ENCODE results near the gene IL17B.

The IL17B gene

GRCh38 chr5:149414405-149415065 is 35.4 kb upstream of the IL17B start:
- peak; percentile 68 for DNase-seq (ENCODE audit: low spot score)

- DNase-seq (ENCODE audit: low spot score): no peak
These were observed 34.6 kb upstream of the IL17B start for GRCh38 chr5:149413477-149414210.

GRCh38 chr5:149412783-149413476 is 33.8 kb upstream of the IL17B start:
- no peak for DNase-seq (ENCODE audit: low spot score)

DNA sequence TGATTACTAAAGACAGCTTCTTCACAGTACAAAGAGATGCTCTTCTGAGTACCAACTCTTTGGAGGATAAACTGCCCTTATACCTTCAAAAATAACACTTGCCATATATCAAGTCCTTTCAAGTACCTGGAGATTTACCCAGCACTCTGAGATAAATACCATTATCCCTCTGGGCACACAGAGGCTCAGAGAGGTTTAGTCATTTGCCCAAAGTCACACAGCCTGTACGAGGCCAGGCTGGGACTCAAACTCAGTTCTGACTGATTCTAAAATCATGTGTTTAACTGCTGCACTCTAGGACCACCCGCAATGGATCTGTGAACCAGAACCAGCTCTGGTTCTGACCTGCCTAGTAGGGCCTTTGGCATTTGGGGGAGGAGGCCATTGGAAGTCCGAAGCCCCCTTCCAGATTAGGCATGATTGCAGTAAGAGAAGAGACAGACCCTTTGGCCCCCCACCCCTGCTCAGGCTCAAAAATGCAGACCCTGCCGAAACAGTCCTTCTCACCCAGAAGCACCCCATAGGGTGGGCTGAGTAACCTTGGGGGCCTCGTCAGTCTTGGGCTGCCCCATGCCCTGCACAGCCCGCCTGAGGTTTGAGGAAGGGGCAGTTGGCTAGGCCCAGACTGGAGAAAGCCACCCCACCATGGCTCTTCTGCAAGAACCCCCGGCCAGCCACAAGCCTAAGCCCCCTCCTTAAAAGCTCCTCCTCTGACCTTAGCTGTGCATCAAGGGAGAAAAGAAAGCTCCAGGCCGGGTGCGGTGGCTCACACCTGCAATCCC is 32.8 kb upstream of the IL17B start:
- DNase-seq (ENCODE audit: low spot score): no peak

DNA sequence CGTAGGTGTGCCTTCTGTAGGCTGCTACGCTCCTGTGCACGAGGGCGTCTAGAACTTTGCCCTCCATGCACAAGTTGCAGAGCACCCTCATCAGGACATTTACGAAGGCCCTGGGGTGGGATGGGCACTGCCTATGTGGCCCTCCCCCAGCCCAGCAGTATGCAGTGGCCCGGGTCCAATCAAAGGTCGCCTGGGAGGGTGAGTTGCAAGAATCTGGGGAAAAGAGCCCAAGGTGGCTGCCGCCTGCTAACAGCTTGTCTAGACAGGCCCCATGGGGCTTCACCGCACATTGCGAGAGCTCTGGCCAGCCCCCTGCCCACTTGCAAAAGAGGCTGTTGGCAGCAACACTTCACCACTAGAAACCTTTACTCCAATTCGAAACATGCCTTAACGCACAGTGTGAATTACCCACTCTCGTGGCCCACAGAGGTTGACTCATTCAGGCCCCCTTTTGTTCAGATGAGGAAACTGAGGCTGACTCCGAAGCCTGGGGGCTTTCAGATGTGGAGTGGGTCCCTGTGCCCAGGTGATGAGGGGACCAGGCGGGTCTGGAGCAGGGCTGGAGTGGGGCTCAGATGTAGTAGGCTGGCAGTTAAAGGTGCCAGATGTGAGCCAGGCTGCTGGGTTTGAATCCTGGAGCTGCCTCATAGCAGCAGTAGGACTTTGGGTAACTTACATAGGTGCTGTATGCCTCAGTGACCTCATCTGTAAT is 31.8 kb upstream of the IL17B start:
- no peak for DNase-seq (ENCODE audit: low spot score)

GRCh38 chr5:149410071-149410470 is 31.0 kb upstream of the IL17B start:
- no peak for DNase-seq (ENCODE audit: low spot score)

GRCh38 chr5:149409268-149409948 is 30.3 kb upstream of the IL17B start:
- no peak for DNase-seq (ENCODE audit: low spot score)

DNA sequence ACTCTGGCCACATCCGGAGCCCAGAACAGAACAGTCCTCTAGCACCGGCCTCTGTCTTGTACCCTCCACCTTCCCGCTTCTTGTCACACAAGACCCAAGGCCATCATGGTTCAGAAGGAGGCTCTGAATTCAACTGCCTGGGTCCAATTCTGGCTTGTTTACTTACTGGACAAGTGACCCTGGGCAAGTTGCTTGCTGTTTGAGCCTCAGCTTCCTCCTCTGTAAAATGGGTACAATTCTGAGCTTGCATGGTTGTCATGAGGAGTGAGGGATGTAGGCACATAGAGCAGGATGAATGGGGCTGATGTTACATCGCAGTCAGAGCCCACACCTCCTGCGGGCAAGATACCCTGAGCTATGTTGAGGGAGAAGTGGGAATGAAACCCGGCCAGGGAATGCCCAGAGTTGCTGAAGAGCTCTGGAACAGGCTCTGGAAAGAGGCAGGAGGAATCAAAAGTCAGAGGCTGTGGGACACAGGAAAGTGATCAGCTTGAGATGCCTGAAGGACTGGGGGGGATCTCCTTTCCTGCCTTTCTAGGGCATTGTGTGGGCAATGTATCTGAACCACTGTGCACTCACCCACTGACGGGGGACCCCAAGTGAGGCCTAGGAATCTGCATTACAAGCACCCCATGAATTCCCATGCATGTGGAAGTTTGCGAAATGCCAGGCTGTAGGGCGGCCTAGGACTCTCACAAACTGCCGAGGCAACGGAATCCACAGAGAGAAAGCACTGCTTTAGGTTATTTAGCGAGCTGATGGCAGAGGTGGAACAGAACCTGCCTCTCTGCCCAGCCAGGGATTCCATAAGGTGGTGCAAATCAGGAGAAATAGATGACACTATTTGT is 29.4 kb upstream of the IL17B start:
- no peak for DNase-seq (ENCODE audit: low spot score)

DNA sequence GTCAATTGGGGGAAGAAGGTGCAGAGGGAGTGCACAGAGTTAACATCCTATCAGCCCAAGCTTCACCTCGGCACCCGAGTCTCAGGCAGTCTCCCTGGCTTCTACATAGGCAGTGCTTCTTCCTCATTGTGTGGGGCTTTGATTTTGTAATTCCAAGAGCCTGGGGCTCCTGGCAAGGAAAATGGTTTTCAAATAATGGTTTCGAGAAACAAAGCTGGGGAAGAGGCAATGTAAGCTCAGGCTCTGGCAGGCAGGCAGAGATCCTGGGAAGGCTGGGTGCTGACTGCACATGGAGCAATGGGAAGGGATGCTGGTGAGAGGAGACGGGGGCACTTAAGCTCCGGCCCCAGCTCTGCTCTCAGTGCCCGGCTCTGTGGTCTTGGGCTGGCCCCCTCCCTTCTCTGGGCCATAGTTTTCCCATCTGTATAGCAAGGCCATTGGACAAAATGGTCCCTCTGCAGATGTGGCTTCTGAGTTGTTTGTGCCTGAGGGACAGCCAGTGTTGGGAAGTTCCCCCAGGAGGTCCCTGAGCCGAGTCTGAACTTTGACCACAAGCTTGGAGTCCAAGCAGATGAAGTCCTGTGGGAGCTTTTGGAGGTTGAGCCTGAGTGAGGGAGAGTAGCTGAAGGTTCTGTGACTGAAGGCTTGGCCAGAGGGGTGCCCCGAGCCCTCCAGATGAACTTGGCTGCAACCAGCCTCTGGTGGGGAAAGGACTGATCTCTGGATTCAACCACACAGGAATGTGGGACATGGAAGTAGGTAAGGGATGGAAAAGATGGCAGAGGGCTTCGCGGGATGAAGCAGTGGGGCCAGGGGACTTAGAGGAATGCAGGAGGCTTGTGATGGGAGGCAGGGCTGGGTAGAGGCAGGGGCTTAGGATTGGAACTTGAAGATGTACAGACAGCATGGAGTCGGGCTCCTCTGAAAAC is 28.5 kb upstream of the IL17B start:
- peak; percentile 55 for DNase-seq (ENCODE audit: low spot score)

DNA sequence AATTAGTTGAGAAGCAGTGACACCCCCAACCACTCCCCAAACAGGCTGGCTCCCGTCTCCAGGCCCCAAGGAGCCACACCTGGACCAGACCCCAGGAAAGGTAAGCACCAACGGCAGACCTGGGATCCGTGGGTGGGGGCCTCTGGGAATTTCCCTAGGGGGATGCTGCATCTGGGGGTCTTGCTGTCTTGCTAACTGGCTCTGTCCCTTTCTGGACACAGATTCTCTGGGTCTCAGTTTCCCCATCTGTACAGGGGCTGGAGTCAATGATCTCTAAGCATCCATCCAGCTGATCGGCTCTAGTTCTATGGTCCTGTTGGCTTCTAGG is 27.9 kb upstream of the IL17B start:
- DNase-seq (ENCODE audit: low spot score): no peak

DNA sequence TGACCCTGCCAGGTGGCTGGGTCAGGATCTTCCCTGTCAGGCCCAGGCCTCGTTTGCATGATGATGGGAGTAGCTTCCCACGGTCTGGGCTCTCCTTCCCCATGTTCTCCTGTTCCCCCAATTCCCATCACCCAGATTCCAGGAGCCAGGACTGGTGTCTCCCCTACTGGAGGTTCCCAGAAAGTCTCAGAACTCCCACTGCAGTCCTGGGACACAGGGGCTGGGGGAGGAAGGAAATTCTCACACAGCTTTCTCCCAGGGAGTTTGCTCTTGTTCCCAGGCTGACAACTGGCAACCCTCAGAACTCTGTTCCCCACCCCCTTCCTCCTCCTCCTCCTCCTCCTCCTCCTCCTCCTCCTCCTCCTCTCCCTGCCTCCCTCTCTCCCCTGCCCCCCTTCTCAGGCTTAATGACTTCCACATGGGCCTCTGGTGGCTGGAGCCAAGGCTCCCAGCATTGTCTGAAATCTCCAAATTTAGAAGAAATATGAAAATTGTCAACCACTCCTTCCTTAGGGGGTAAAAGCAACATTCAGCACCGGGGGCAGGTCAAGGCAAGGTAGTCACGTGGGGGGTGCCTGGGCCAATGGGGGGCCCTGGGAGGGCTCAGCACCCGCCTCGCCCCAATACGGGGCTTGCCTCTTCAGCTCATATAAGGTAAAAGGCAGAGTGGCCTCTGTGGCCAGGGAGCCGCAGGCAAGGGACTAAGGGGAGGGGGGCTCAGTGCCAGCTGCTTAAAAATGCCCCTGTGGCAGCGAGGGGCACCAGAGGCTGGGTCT is 27.3 kb upstream of the IL17B start:
- peak; percentile 98 for DNase-seq (ENCODE audit: low spot score)

- no peak for DNase-seq (ENCODE audit: low spot score)
These were observed 26.6 kb upstream of the IL17B start for GRCh38 chr5:149405550-149406202.

- peak; percentile 59 for DNase-seq (ENCODE audit: low spot score)
These were observed 25.9 kb upstream of the IL17B start for GRCh38 chr5:149404746-149405549.

- peak; percentile 81 for DNase-seq (ENCODE audit: low spot score)
These were observed 25.0 kb upstream of the IL17B start for GRCh38 chr5:149403923-149404745.

DNA sequence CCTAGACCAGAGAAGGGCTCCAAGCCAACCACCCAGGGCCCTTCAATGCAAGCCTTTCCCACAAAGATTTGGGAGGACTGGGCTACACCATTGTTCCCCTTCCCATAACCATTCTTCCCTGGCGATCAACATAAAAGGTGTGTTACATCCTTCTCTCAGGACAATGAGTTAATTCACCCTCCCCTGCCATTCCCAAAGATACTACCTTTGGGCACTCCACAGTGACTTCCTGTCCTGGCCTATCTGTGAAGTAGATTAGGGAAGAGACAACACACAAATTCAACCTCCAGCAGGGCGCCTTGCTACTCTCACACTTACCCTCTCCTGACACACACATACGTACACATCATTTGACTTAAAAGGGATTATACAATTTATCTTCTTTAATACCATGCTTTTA is 23.2 kb upstream of the IL17B start:
- DNase-seq (ENCODE audit: low spot score): no peak

DNA sequence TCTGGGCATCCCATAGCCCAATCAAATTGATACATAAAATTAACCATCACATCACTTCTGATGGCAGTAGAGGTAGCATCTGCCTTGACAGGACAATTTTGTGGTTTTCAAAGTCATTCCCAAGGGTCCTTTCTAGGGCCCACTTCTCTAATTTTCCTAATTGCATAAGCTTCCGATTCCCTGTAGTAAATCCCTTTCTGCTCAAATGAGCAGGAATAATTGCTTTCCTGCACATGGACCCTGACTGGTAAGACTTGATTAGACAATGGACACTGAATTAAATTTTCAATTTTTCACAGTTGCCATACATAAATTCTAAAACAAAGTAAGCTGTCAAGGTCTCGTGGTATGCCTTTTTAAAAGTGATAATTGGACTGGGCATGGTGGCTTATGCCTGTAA is 22.0 kb upstream of the IL17B start:
- no peak for DNase-seq (ENCODE audit: low spot score)

Measured in GM03348 (cell line).